Measurements from ENCODE around the gene HOMER3.

DNA sequence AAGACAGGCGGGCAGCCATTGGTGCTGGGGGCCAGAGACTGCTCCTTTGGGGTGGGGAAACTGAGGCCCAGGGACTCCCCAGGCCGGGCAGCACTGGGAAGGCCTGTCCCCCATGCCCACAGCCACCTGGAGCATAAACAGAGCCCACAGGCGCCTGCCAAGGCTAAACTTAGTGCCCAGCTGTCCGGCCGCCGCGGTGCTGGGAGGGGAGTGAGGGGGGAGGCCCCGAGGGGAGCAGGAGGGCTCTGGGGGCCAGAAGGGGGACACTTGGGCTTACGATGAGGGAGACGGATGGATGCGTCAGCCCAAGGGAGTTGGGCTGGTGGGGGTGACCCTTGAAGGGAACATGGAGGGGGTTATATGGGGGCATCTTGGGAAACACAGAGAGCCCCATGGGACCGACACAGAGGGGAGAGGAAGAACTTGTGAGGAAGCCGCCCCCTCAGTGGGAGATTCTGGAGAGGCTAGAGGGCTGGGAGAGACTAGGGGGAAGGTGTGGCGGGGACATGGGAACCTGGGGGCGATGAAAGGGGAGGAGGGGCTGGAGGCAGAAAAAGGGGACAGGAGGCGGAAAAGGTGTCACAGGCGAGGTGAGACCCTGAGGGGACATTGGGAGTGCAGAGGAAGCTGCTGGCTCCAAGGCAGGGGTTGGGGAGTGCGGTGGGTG, 47.3 kb downstream of the HOMER3 start:
- TF ChIP-seq GLIS3 (CRISPR knock-in tag; IDR thresholded peaks at IDR 0.05) (no peak), ZFP3 (CRISPR knock-in tag; IDR thresholded peaks at IDR 0.05) (no peak), ZNF8 (CRISPR knock-in tag; IDR thresholded peaks at IDR 0.05) (no peak)
- TF ChIP-seq, protein P1, sequence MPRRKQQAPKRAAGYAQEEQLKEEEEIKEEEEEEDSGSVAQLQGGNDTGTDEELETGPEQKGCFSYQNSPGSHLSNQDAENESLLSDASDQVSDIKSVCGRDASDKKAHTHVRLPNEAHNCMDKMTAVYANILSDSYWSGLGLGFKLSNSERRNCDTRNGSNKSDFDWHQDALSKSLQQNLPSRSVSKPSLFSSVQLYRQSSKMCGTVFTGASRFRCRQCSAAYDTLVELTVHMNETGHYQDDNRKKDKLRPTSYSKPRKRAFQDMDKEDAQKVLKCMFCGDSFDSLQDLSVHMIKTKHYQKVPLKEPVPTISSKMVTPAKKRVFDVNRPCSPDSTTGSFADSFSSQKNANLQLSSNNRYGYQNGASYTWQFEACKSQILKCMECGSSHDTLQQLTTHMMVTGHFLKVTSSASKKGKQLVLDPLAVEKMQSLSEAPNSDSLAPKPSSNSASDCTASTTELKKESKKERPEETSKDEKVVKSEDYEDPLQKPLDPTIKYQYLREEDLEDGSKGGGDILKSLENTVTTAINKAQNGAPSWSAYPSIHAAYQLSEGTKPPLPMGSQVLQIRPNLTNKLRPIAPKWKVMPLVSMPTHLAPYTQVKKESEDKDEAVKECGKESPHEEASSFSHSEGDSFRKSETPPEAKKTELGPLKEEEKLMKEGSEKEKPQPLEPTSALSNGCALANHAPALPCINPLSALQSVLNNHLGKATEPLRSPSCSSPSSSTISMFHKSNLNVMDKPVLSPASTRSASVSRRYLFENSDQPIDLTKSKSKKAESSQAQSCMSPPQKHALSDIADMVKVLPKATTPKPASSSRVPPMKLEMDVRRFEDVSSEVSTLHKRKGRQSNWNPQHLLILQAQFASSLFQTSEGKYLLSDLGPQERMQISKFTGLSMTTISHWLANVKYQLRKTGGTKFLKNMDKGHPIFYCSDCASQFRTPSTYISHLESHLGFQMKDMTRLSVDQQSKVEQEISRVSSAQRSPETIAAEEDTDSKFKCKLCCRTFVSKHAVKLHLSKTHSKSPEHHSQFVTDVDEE (CRISPR knock-in tag; IDR thresholded peaks at IDR 0.05), result no peak
- TF ChIP-seq, protein P2, sequence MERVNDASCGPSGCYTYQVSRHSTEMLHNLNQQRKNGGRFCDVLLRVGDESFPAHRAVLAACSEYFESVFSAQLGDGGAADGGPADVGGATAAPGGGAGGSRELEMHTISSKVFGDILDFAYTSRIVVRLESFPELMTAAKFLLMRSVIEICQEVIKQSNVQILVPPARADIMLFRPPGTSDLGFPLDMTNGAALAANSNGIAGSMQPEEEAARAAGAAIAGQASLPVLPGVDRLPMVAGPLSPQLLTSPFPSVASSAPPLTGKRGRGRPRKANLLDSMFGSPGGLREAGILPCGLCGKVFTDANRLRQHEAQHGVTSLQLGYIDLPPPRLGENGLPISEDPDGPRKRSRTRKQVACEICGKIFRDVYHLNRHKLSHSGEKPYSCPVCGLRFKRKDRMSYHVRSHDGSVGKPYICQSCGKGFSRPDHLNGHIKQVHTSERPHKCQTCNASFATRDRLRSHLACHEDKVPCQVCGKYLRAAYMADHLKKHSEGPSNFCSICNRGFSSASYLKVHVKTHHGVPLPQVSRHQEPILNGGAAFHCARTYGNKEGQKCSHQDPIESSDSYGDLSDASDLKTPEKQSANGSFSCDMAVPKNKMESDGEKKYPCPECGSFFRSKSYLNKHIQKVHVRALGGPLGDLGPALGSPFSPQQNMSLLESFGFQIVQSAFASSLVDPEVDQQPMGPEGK (CRISPR knock-in tag; IDR thresholded peaks at IDR 0.05; ENCODE audit: borderline replicate concordance), result no peak

Data from SK-N-SH treated with all-trans-retinoic acid at 6 μM for 48 hours (cell line).